Activated CD8-positive, alpha-beta memory T cell treated with anti-CD3 and anti-CD28 coated beads, Interleukin-2, amount 50 U/mL, for 4 hours (primary cell): ENCODE data around the gene RABGEF1.
"Not testable (repeated sequence)": the region's sequence is repeated elsewhere in the genome, so short reads cannot be mapped to it uniquely, and the experiment has no call there.

Experiments
- DNase-seq: peaks from one replicate; pipeline ENCODE4 v3.0.0-alpha.2; 2020

The RABGEF1 gene

DNA sequence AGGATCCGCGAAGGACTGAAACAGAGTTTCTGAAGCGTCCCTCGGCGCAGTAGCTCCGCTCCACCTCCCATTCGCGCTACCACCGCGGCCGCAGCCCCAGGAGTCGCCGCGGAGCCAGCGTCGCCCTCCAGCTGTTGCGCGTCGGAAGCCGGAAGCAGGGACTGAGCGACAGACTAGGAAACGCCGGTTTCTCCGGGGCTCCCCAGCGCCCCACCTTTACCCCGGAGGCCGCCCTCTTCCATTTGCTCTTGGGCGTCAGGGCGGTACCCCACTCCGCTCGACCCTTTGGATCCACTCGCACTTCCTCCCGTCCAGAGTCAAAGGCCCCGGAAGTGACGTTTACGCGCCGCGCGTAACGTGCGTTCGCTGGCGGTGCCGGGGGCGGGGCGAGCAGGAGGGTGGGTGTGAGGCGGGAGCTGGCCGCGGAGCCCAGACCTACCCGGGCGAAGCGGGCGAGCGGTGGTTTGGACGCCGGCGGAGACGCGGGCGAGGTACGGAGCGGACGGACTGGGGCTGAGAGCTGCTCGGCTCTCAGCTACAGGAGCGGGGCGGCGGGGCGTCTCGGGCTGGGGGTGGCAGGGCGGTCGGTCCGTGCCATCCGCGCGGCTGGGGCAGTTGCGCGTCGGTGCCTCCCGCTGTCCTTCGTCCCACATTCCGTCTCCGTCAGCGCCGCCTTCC lies at the start of gene RABGEF1:
Gene RABGEF1 (plus strand): TSS at position 432 of the 678 bp plus-strand sequence. CDS start 31,167 bp downstream, outside the sequence.
- DNase-seq, result peak; percentile 97

DNA sequence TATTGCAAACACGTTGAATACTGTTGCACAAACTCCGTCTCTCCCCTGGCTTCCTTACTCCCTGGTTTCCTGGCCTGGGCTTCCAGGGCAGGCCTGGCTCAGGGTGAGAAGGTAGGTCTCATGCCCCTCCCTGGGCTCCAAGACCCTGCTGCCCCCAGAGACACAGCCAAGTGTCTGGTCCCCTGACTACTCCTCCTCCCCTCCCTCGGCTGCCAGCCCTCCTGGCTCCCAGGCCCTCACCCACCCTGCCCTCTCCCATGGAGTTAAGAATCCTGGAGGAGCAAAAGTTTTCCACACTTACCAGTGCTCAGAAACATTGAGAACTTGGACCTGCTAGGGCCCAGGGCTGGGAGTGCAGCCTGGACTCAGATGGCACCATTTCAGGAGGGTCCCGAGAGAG lies 47.2 kb upstream of the RABGEF1 start:
- DNase-seq, result no peak

DNA sequence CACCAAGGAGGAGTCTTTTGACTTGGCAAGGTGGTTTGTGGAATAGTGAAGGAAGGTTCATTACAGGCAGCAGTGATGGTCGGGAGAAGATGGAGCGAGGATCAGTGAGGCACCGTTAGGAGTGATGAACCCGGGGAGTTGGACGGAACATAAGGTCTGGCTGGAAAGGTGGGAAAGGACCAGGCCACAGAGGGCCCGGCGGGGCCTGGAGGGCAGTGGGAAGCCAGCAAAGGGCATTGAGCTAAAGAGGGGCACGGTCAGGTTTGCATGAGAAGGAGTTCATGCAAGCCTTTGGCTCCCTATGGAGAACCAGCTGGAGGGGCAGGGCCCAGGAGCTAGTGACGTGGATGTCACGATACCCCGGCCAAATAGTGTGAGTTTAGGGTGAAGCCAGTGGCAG lies 46.2 kb upstream of the RABGEF1 start:
- no peak for DNase-seq

DNA sequence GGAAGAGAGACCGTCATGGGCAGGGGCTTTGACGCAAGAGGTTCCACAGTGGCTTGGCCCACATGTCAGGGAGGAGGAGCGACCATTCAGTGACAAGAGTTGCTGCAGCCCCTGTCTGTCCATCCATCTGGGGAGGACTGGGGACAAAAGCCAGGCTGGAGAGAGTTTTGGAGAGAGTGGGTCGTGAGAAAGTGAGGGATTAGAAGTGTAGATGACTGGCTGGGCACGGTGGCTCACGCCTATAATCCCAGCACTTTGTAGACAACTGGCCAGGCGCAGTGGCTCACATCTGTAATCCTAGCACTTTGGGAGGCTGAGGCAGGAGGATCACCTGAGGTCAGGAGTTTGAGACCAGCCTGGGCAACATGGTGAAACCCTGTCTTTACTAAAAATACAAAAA lies 45.1 kb upstream of the RABGEF1 start:
- DNase-seq, result not testable (repeated sequence)

DNA sequence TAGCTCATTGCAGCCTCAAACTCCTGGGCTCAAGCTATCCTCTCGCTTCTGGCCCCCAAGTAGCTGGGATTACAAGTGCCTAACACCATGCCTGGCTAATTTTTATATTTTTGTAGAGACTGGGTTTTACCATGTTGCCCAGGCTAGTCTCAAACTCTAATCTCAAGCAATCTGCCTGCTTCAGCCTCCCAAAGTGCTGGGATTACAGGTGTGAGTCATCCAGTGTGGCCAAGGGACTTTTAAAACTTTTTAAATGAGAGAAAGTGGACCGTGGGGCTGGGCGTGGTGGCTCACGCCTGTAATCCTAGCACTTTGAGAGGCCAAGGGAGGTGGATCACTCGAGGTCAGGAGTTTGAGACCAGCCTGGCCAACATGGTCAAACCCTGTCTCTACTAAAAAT lies 44.4 kb upstream of the RABGEF1 start:
- DNase-seq, result not testable (repeated sequence)

DNA sequence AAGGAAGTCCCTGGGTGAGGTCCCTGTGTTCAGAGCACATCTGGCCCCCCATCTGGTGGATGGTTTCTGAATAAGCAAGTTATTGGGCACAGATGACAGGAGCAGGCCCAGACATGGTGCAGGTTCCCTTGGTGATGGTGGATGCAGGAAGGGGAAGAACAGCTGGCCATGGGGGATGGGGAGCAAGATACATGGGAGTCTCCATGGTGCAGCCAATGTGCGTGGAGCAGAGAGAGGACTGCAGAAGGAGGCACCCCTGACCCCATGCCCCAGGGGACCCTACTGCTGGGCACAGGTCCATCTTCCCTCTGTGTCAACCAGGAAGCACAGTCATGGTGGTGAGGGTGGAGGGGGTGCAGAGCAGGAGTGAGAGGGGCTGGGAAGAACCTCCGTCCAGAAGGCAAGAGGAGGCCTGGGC lies 43.8 kb upstream of the RABGEF1 start:
- DNase-seq, result no peak

DNA sequence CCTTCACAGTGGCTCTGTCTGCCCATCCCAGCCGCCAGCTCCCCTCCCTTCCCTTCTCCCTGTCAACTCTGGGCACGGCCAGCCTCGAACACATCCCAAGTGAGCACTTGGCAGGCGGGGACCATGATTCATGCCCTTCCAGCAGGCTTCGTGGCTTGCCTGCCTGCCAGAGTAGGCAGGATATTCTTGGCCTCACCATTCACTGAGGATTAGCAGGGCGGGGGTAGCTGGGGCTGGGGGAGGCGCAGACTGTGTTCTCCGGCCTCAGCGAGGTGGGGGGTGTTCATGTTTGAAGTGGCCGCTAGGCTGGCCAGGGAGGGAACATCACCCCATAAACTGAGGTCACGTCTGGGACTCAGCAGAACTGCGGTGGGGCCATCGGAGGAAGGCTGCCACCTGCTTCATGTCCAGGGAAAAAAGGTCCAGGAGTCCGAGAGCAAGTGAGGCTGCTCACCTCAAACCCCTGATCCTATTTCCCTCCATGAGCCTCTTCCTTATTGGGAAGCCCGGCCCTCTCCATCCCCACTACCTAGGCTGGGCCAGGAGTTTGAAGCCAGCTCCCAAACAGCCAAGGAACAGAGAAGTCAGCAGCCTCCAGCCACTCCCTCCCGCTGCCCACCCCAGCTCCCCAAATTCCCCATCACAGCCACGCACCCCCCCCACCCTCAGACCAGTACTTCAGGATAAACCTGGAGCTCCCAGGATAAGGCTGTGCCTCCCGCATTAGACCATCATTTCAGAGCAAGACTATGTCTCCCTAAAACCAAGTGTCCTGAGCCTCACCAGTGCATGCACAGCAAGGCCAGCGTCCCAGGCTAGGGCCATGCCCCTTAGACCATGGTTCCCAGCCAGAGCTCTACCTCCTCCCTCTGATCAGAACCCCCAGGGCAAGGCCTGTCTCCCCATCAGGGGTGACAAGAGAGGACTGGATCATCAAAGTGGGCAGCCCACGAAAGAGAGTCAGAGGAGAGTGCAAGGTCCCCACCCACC lies 42.8 kb upstream of the RABGEF1 start:
- no peak for DNase-seq

DNA sequence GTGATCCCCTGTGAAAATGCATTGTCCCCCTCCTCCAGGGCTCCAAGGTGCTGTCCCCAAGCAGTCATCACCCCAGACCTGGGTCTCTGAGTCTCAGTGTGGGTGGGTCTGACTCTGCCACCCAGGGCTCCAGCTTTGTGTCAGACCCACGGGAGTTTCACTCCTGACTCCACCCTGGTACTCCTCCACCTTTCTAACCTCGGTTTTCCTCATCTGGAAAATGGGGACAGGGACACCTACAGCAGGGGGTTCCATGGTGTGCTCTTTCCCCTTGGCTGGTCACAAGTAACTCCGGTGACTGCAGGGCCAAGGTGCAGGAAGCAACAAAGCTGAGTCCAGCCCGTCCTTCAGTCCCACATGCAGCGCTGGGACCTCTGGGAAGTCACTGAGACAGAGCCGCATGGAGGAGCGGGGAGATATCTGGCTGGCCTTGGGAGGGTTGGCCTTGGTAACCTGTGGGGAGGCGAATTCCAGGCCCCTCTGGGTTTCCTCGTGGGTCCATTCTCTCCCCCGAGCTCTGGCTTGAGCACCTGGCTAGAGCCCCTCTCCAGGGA lies 41.8 kb upstream of the RABGEF1 start:
- DNase-seq, result no peak

DNA sequence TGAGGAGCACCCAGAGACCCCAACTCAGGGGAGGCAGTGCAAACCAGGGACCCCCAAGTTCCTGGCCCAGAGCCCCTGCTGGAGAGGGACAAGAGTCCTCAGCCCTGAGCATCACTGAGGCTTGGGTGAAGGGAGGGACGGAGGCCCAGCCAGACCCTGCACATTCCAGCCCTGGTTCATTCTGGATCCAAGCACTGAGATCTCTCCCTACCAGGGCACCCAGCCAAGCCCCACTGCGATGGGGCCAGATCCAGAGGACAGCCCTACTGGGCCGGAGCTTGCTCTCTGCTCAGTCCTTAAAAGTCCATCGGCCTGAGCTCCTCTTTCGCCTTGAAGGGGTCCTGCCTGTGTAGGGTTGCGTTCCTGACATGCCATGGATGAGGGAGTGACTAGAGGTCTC lies 40.5 kb upstream of the RABGEF1 start:
- no peak for DNase-seq

DNA sequence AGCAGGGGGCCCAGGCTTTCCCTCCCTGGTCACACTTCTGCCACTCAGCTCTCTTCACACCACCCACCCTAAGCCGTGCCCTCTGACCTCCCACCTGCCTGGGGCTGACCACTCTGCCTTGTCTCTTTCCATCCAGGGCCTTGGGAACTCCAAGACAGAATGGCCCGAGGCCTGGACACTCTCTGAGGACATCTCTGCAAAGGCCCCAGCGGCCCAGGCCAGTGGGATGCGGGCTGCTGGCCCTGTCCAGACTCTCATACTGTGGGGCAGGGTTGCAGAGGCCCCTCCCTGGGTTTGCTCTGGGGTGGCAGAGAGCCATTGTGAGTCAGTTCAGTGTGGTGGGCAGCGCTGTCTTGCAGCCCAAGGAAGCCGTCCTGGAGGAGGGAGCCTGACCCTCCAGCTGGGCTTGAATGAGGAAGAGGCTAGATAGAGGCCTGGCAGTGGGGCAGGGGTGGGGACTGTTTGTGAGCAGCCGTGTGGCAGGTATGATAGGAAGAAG lies 39.9 kb upstream of the RABGEF1 start:
- DNase-seq, result no peak

DNA sequence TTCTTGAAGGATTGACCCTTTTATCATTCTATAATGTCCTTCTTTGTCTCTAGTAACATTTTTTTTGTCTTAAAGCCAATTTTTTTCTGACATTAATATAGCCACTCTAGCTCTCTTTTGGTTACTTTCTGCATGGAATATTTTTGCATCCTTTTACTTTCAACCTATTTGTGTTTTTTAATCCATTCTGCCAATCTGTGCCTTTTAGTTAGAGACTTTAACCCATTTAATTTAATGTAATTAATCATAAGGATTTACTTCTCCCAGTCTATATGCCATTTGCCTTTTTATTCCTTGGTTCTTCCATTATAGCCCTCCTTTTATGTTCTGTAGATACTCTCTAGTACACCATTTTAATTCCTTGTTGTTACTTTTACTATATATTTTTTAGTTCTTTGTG lies 32.7 kb upstream of the RABGEF1 start:
- DNase-seq, result no peak

DNA sequence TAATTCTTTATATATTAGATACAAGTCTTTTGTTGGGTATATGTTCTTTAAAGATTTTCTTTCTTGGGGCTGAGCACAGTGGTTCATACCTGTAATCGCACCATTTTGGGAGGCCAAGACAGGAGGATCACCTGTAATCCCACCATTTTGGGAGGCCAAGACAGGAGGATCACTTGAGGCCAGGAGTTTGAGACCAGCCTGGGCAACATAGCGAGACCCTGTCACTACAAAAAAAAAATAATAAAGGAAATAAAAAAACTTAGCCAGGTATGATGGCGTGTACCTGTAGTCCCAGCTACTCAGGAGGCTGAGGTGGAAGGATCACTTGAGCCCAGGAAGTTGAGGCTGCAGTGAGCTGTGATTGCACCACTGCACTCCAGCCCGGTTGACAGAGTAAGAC lies 29.8 kb upstream of the RABGEF1 start:
- not testable (repeated sequence) for DNase-seq

DNA sequence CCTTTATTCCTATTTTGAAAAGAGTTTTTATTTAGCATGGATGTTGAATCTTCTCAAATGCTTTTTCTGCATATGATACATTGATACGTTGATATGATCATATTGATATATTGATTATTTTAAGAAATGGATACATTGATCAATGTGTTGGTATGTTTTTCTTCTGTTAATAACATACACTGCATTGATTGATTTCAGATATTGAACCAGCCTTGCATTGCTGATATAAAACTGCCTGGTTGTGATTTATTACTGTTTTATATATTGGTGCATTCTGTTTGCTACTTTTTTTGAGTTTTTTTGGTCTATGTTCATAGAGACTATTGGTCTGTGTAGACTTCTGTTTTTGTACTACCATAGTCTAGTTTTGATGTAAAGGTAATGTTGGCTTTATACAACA lies 26.8 kb upstream of the RABGEF1 start:
- no peak for DNase-seq

DNA sequence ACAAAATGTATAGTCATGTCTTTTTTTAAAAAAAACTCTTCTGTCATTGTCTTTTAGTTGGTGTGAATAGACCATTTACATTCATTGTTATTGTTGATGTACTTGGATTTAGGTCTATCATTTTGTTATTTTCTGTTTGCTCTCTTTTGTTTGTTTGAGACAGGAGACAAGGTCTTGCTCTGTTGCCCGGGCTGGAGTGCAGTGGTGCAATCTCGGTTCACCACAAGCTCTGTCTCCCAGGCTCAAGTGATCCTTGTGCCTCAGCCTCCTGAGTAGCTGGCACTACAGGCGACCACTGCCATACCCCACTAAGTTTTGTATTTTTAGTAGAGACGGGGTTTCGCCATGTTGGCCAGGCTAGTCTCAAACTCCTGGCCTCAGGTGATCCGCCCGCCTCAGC lies 23.9 kb upstream of the RABGEF1 start:
- not testable (repeated sequence) for DNase-seq

DNA sequence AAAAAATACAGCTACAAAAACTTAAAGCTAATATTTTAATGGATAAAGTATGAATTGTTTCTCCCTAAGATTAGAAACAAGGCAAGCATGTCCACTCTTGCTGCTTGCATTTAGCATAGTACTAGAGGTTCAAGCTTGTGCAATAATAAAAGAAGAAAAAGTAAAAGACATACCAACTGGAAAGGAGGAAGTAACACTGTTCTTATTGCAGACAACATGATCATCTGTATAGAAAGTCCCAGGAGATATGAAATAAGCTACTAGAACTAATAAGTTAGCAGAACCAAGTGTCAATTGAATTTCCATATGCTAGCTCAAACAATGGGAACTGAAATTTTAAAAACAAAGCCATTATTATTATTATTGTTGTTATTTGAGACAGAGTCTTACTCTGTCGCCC lies 20.0 kb upstream of the RABGEF1 start:
- no peak for DNase-seq

DNA sequence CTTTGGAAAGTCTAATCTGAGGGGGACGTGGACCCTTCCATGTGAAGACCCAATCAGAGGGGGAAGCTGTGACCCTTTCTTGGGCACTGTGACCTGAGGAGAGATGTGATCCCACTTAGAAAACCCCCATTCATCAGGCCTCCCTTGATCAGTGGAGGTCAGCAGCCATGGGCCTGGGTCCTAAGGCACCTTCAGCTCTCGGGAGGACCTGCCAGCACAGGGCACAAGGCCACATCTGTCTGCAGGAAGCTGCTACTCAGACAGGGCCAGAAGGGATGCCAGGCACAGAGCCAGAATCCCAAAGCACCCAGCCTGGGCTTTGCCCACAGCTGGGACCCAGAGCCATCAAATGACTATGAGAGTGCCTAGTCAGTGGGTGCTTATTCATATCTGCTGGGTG lies 14.7 kb upstream of the RABGEF1 start:
- DNase-seq, result no peak

DNA sequence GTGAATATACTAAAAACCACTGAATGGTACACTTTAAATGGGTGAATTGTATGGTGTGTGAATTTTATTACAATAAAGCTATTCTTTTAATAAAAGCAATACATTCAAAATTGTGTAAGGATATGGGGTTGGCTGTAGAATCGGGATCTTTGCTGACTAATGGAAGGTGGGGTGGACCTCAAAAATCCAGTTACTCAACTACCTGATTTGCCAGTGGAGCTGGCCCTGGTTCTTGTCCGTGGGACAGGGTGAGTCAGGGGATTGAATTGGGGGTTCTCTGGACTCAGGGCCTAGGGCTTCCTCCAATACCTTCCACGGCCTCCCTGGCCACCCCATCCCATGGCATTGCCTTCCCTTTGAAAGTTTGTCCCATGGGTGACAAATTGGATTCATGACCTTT lies 13.5 kb upstream of the RABGEF1 start:
- no peak for DNase-seq

DNA sequence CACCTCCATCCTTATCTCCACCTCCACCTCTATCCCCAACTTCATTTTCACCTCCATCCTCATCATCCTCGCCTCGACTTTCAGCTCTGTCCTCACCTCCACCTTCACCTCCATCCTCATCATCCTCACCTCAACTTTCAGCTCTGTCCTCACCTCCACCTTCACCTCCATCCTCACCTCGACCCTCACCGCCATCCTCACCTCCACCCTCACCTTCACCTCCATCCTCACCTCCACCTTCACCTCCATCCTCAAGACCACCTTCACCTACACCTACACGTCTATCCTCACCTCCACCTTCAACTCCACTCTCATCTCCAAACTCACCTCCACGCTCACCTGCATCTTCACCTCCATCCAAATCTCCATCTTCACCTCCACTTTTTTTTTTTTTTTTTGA lies 12.0 kb upstream of the RABGEF1 start:
- DNase-seq, result no peak

DNA sequence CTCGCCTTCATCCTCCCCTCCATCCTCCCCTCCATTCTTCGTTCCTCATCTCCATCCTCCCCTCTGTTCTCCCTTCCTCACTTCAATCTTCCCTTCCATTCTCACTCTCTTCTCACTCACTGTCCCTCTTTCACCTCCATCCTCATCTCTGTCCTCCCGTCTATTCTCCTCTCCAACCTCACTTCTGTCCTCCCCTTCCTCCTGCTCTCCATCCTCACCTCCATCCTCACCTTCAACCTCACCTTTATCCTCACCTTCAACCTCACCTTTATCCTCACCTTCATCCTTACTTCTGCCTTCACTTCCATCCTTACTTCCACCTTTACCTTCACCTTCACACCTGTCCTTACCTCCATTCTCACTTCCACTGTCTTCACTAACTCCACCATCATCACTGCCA lies 11.3 kb upstream of the RABGEF1 start:
- DNase-seq, result no peak

DNA sequence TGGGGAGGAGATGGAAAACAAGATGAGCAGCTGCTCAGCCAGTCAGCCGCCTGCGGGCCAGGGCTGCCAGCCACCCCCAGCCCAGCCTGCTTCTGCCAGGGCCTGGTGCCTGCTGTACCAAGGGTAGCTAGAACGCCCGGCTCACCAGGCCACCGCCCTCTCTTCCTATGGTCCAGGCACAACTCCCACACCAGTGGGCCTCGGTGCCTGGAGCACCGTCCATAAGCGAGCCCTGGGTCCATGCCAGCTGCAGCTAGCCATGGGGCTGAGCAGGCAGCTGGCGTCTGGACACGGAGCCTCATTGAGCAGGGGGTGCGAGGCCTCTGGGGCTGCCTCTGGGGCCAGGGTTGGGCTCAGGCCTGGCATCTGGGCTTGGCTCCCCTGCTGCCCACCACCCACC lies 8.5 kb upstream of the RABGEF1 start:
- no peak for DNase-seq

DNA sequence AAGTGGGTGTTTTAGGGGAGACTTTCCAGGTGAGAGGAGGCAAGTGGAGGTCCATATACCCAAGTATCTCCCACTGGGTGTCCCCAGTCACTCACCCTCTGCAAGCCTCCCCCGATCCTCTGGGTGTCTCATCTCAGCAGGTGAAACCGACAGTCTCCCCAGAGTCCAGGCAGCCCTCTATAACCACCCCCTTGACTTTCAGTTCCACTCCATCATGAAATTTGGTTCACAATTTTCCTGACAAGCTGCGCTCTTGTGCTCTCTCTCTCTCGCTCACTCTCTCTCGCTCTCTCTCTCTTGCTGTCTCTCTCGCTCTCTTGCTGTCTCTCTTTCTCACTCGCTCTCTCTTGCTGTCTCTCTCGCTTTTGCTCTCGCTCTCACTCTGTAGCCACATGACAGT lies 8.1 kb upstream of the RABGEF1 start:
- DNase-seq, result no peak

DNA sequence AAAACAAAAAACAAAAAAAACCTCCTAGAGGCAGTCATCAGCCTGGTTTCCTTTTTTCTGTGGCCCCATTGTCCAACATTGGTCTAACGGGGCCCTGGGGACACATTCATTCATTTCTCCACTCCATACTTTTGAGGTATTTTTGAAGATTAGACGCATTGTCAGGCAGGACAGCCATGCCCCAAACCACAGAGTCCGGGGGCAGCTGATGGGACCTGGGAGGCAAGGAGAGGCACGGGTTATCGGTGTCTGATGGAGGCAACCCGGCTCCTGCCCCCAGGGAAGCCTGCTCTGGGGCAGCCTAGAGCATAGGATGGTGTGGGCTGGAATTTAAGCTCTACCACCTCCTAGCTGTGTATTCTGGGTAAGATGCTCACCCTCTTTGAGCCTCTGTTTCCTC lies 6.5 kb upstream of the RABGEF1 start:
- DNase-seq, result no peak

DNA sequence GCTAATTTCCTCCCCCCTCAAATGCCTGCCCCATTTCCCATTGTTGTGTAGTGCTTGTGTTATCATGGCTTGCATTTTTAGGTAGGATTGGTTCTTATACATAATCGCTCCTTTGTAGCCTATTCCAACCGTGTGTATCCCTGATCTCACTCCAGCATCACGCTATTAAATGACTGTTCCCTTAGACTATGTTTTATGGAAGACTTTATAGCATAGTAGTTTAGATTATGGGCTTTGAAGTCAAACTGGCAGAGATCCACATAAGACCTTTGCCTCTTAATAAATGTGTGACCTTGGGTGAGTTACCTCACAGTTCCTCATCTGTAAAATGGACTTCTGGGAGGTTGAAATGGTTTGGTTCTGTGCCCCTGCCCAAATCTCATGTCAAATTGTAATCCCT lies 5.4 kb upstream of the RABGEF1 start:
- DNase-seq, result no peak

DNA sequence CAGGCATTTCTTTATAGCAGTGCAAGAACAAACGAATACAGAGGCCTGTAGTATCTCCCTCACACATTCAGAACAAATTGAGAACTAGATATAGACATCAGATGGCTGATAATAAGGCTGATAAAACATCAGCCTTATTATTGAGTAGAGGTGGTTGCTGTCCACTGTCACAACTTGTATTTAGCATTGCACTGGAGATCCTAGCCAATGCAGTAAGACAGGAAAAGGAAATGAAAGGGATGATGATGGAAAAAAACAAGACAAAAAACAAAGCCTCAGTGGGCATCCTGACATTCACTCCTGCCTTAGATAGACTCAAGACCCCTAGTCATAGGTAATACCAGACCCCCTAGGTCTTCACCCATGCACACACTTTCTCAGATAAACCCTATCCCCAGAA lies 4.7 kb upstream of the RABGEF1 start:
- DNase-seq, result no peak
